HG03457 (cell line): ENCODE results near the gene ZFP69.
"Not testable (repeated sequence)": the region's sequence is repeated elsewhere in the genome, so short reads cannot be mapped to it uniquely, and the experiment has no call there.

ENCODE experiments used
- ATAC-seq: cut with Tn5 transposase; IDR thresholded peaks from one replicate; pipeline ENCODE4 v1.9.1; 2021; ENCODE audit warnings: moderate number of reproducible peaks; ENCODE audit not compliant: unreplicated experiment

Gene ZFP69

GRCh38 chr1:40476924-40477677 lies at the start of gene ZFP69:
ZFP69 (plus strand) TSS chr1:40477290; CDS start chr1:40479362, 2,072 bp downstream.
- ATAC-seq: no peak

GRCh38 chr1:40431385-40431784 lies 45.7 kb upstream of the ZFP69 start:
- no peak for ATAC-seq

- ATAC-seq: no peak
These were observed 44.3 kb upstream of the ZFP69 start for GRCh38 chr1:40432644-40433390.

- no peak for ATAC-seq
These were observed 41.6 kb upstream of the ZFP69 start for GRCh38 chr1:40435471-40435870.

- ATAC-seq: no peak
These were observed 41.2 kb upstream of the ZFP69 start for GRCh38 chr1:40435876-40436275.

GRCh38 chr1:40438391-40439015 lies 38.6 kb upstream of the ZFP69 start:
- ATAC-seq: no peak

- ATAC-seq: no peak
These were observed 37.8 kb upstream of the ZFP69 start for GRCh38 chr1:40439247-40439646.

GRCh38 chr1:40449684-40450494 lies 27.2 kb upstream of the ZFP69 start, which contains the start of gene ZFP69B:
ZFP69B (plus strand) TSS chr1:40450476; CDS start chr1:40450962, 486 bp downstream.
- ATAC-seq: peak; percentile 55

- ATAC-seq: peak; percentile 21
These were observed 26.4 kb upstream of the ZFP69 start for GRCh38 chr1:40450495-40451237.

- ATAC-seq: no peak
These were observed 25.9 kb upstream of the ZFP69 start for GRCh38 chr1:40451238-40451585.

- no peak for ATAC-seq
These were observed 22.2 kb upstream of the ZFP69 start for GRCh38 chr1:40454873-40455272.

- ATAC-seq: no peak
These were observed 14.0 kb upstream of the ZFP69 start for GRCh38 chr1:40462956-40463590.

- ATAC-seq: no peak
These were observed 7.8 kb upstream of the ZFP69 start for GRCh38 chr1:40469327-40469726.

GRCh38 chr1:40475268-40475667 lies 1.8 kb upstream of the ZFP69 start:
- no peak for ATAC-seq

GRCh38 chr1:40477678-40478053 lies 576 bp downstream of the ZFP69 start:
- no peak for ATAC-seq

- no peak for ATAC-seq
These were observed 1.2 kb downstream of the ZFP69 start for GRCh38 chr1:40478276-40478675.

- ATAC-seq: no peak
These were observed 2.1 kb downstream of the ZFP69 start for GRCh38 chr1:40479156-40479555.

GRCh38 chr1:40495315-40495903 lies 18.3 kb downstream of the ZFP69 start:
- ATAC-seq: no peak

- ATAC-seq: not testable (repeated sequence)
These were observed 25.6 kb downstream of the ZFP69 start for GRCh38 chr1:40502651-40503050.
